NCI-H2196 treated with DMSO at 0.1 percent for 48 hours (cell line): Measurements from ENCODE around the gene CHAD.
A peak's percentile ranks its signal among the peaks of the same experiment; 100 is the strongest.

Experiments
- DNase-seq: peaks from one replicate; lab custom pipeline; 2025; ENCODE audit not compliant: unreplicated experiment; lab: John Stamatoyannopoulos, UW

Gene CHAD

GRCh38 chr17:50495217-50495823, 26.6 kb upstream of the CHAD start:
- no peak for DNase-seq

- no peak for DNase-seq
Measured at GRCh38 chr17:50493744-50494143, 25.1 kb upstream of the CHAD start.

GRCh38 chr17:50492214-50492613, 23.5 kb upstream of the CHAD start:
- DNase-seq, result no peak

- DNase-seq, result no peak
Measured at GRCh38 chr17:50491505-50491904, 22.8 kb upstream of the CHAD start.

- DNase-seq, result no peak
Measured at GRCh38 chr17:50488880-50489279, 20.2 kb upstream of the CHAD start.

- DNase-seq, result no peak
Measured at GRCh38 chr17:50487213-50488096, 18.8 kb upstream of the CHAD start.

GRCh38 chr17:50484386-50485155, 15.9 kb upstream of the CHAD start:
- no peak for DNase-seq

GRCh38 chr17:50483266-50483665, 14.6 kb upstream of the CHAD start:
- no peak for DNase-seq

GRCh38 chr17:50482516-50482915, 13.8 kb upstream of the CHAD start:
- DNase-seq, result peak; percentile 85

- DNase-seq, result no peak
Measured at GRCh38 chr17:50482110-50482509, 13.4 kb upstream of the CHAD start.

- no peak for DNase-seq
Measured at GRCh38 chr17:50481648-50482047, 13.0 kb upstream of the CHAD start.

- DNase-seq, result no peak
Measured at GRCh38 chr17:50480854-50481490, 12.3 kb upstream of the CHAD start.

GRCh38 chr17:50480142-50480764, 11.6 kb upstream of the CHAD start:
- no peak for DNase-seq

- peak; percentile 73 for DNase-seq
Measured at GRCh38 chr17:50479522-50480141, 11.0 kb upstream of the CHAD start.

GRCh38 chr17:50478391-50479381, 10.0 kb upstream of the CHAD start, which contains the start of gene RSAD1:
TSS of gene RSAD1 (plus strand) at chr17:50478860. CDS start at chr17:50478885, 25 bp downstream.
- peak; percentile 84 for DNase-seq

GRCh38 chr17:50477976-50478375, 9.3 kb upstream of the CHAD start:
- DNase-seq, result no peak

GRCh38 chr17:50476545-50477315, 8.1 kb upstream of the CHAD start:
- no peak for DNase-seq
